ENCODE data around the gene FAM13B.
A peak's percentile ranks its signal among the peaks of the same experiment; 100 is the strongest.
"Not testable (repeated sequence)": the region's sequence is repeated elsewhere in the genome, so short reads cannot be mapped to it uniquely, and the experiment has no call there.

The FAM13B gene

DNA sequence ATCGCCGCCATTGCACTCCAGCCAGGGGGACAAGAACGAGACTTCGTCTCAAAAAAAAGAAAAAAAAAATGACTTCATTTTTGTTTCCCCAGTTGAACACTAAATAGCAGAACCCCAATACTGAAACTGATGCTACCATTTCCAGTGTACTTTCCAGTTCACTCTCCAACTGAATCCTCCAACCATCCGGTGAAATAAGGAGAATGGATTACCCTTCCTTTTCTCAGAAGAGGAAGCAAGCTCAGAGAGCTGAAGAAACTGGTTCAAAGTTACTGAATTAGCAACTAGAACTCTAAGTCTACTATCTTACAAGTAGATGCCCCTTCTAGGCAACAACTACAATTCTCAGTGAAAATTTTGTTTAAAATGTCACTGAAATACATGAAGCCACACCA lies 3.9 kb downstream of the FAM13B start:
- Histone ChIP-seq H3K4me2 (ENCODE audit: insufficient read depth, low read length) (peak overlapping the region; percentile 38), H3K4me3 (ENCODE audit: low read depth in 1 of 2, low read length in 2 of 2) (no peak overlapping the region), H3K27ac (ENCODE audit: low read length) (no peak overlapping the region), H4K20me1 (ENCODE audit: insufficient read depth, low read length) (peaks cover 80% of the 10 kb centered on the region), H3K36me3 (ENCODE audit: insufficient read depth, low read length) (peaks cover 6% of the 10 kb centered on the region; the same call in 1 of the 2 replicates), H2AFZ (ENCODE audit: low read depth, low read length) (no peak overlapping the region), H3K9me3 (ENCODE audit: insufficient read depth, low read length, severe bottlenecking) (no peaks in the 10 kb centered on the region), H3K27me3 (ENCODE audit: insufficient read depth, low read length, poor library complexity) (no peaks in the 10 kb centered on the region), H3K79me2 (ENCODE audit: insufficient read depth, low read length) (peaks cover 98% of the 10 kb centered on the region), H3K9ac (ENCODE audit: low read depth, low read length) (no peak overlapping the region), H3K4me1 (ENCODE audit: insufficient read depth, low read length) (peaks cover 43% of the 10 kb centered on the region)
- no peak for TF ChIP-seq EZH2 (IDR thresholded peaks at IDR 0.05; ENCODE audit: borderline replicate concordance, low read depth, low read length, severe bottlenecking)
- TF ChIP-seq, protein P1, sequence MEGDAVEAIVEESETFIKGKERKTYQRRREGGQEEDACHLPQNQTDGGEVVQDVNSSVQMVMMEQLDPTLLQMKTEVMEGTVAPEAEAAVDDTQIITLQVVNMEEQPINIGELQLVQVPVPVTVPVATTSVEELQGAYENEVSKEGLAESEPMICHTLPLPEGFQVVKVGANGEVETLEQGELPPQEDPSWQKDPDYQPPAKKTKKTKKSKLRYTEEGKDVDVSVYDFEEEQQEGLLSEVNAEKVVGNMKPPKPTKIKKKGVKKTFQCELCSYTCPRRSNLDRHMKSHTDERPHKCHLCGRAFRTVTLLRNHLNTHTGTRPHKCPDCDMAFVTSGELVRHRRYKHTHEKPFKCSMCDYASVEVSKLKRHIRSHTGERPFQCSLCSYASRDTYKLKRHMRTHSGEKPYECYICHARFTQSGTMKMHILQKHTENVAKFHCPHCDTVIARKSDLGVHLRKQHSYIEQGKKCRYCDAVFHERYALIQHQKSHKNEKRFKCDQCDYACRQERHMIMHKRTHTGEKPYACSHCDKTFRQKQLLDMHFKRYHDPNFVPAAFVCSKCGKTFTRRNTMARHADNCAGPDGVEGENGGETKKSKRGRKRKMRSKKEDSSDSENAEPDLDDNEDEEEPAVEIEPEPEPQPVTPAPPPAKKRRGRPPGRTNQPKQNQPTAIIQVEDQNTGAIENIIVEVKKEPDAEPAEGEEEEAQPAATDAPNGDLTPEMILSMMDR (IDR thresholded peaks at IDR 0.05; ENCODE audit: borderline replicate concordance, extremely low read depth, low read length, poor library complexity, severe bottlenecking) = no peak
- no peak for DNase-seq
- no peak for ATAC-seq (ENCODE audit: insufficient read depth, low read depth)

DNA sequence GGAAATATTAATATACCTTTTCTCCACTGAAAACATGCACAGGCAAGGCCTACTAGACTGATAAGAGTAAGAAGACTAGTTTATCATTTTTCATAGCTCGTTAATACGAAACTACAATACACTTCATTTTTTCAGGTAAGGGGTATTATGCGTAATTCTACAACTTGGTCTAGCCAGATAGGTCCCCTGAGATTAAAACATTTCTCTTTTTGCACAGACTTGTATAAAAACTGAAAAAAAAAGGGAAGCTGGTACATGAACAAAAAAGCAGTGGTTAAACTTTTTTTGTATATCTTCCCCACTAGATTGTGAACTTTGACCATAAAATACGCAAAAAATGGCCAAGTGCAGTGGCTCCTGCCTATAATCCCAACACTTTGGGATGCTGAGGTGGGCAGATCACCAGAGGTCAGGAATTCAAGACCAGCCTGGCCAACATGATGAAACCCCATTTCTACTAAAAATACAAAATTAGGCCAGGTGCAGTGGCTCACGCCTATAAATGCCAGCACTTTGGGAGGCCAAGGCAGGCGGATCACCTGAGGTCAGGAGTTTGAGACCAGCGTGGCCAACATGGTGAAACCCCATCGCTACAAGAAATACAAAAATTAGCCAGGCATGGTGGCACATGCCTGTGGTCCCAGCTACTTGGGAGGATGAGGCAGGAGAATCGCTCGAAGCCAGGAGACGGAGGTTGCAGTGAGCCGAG lies 4.5 kb downstream of the FAM13B start:
- DNase-seq; H3K36me3 ChIP-seq (ENCODE audit: insufficient read depth, low read length); H3K4me2 ChIP-seq (ENCODE audit: insufficient read depth, low read length); H3K27ac ChIP-seq (ENCODE audit: low read length); ATAC-seq (ENCODE audit: insufficient read depth, low read depth); H3K4me3 ChIP-seq (ENCODE audit: low read depth in 1 of 2, low read length in 2 of 2); H2AFZ ChIP-seq (ENCODE audit: low read depth, low read length); H3K9me3 ChIP-seq (ENCODE audit: insufficient read depth, low read length, severe bottlenecking); H3K27me3 ChIP-seq (ENCODE audit: insufficient read depth, low read length, poor library complexity); H3K9ac ChIP-seq (ENCODE audit: low read depth, low read length): not testable (repeated sequence)
- peaks cover 86% of the 10 kb centered on the region for H4K20me1 ChIP-seq (ENCODE audit: insufficient read depth, low read length)
- H3K4me1 ChIP-seq (ENCODE audit: insufficient read depth, low read length) = peaks cover 37% of the 10 kb centered on the region
- H3K79me2 ChIP-seq (ENCODE audit: insufficient read depth, low read length) = peaks cover 98% of the 10 kb centered on the region

DNA sequence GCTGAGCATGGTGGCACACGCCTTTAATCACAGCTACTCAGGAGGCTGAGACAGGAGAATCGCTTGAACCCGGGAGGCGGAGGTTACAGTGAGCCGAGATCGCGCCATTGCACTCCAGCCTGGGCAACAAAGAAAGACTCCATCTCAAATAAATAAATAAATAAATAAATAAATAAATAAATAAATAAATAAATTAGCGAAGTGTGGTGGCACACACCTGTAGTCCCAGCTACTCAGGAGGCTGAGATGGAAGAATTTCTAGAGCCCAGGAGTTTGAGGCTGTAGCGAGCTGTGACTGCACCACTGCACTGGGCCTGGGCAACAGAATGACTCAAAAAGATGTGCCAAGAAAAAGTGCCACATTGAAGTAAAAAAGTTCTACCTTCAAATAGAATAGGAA lies 6.1 kb downstream of the FAM13B start:
- Histone ChIP-seq H3K4me2 (ENCODE audit: insufficient read depth, low read length) (0 out of 2 replicates have a peak overlapping the region, but pooled peaks have one; percentile 14), H4K20me1 (ENCODE audit: insufficient read depth, low read length) (peaks cover 92% of the 10 kb centered on the region), H3K4me1 (ENCODE audit: insufficient read depth, low read length) (peaks cover 33% of the 10 kb centered on the region), H3K79me2 (ENCODE audit: insufficient read depth, low read length) (peaks cover 100% of the 10 kb centered on the region)
- H2AFZ ChIP-seq (ENCODE audit: low read depth, low read length); DNase-seq; H3K27me3 ChIP-seq (ENCODE audit: insufficient read depth, low read length, poor library complexity); H3K27ac ChIP-seq (ENCODE audit: low read length); H3K9me3 ChIP-seq (ENCODE audit: insufficient read depth, low read length, severe bottlenecking); ATAC-seq (ENCODE audit: insufficient read depth, low read depth); H3K9ac ChIP-seq (ENCODE audit: low read depth, low read length); H3K36me3 ChIP-seq (ENCODE audit: insufficient read depth, low read length); H3K4me3 ChIP-seq (ENCODE audit: low read depth in 1 of 2, low read length in 2 of 2): not testable (repeated sequence)

DNA sequence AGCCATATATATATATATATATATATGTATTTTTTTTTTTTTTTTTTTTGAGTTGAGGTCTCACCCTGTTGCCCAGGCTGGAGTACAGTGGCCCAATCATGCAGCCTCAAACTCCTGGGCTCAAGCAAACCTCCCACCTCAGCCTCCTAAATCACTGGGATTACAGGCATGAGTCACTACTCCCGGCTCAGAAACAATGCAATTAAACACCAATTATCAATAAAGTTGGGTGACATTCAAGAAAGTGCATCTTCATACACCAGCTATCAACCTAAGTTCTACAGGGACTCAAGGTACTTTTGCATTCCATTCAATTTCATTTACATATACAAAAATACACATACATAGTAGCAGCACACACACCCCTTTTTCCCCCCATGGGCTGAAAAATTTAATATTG lies 7.6 kb downstream of the FAM13B start:
- Histone ChIP-seq H2AFZ (ENCODE audit: low read depth, low read length) (no peak overlapping the region), H3K9ac (ENCODE audit: low read depth, low read length) (no peak overlapping the region), H3K4me3 (ENCODE audit: low read depth in 1 of 2, low read length in 2 of 2) (no peak overlapping the region), H3K4me2 (ENCODE audit: insufficient read depth, low read length) (no peak overlapping the region), H3K9me3 (ENCODE audit: insufficient read depth, low read length, severe bottlenecking) (no peaks in the 10 kb centered on the region), H3K4me1 (ENCODE audit: insufficient read depth, low read length) (peaks cover 18% of the 10 kb centered on the region), H4K20me1 (ENCODE audit: insufficient read depth, low read length) (peaks cover 90% of the 10 kb centered on the region), H3K79me2 (ENCODE audit: insufficient read depth, low read length) (peaks cover 100% of the 10 kb centered on the region), H3K27me3 (ENCODE audit: insufficient read depth, low read length, poor library complexity) (no peaks in the 10 kb centered on the region), H3K27ac (ENCODE audit: low read length) (no peak overlapping the region), H3K36me3 (ENCODE audit: insufficient read depth, low read length) (peaks cover 16% of the 10 kb centered on the region)
- ATAC-seq (ENCODE audit: insufficient read depth, low read depth) = no peak
- TF ChIP-seq, protein P1 (IDR thresholded peaks at IDR 0.05; ENCODE audit: borderline replicate concordance, extremely low read depth, low read length, poor library complexity, severe bottlenecking) = no peak
- no peak for TF ChIP-seq EZH2 (IDR thresholded peaks at IDR 0.05; ENCODE audit: borderline replicate concordance, low read depth, low read length, severe bottlenecking)
- DNase-seq = no peak

All from DND-41 (cell line).